Subcutaneous abdominal adipose tissue (tissue), 5 donors: ENCODE data around the gene CELSR1.
A peak's percentile ranks its signal among the peaks of the same experiment; 100 is the strongest.

Source experiments
- H3K27ac ChIP-seq: one replicate; pipeline ENCODE4 v1.7.0; 2013; ENCODE audit warnings: low read depth, mild to moderate bottlenecking, inconsistent platforms, low read length, moderate library complexity
- H3K27me3 ChIP-seq, 5 donors: one replicate each; pipeline ENCODE4 v1.7.0; 2013; ENCODE audit warnings: low read length in 5 of 5, inconsistent platforms in 1 of 5; ENCODE audit not compliant: control insufficient read depth in 5 of 5, insufficient read depth in 4 of 5
- H3K36me3 ChIP-seq, 5 donors: one replicate each; pipeline ENCODE4 v1.7.0; 2013; ENCODE audit warnings: low read length in 5 of 5; ENCODE audit not compliant: control insufficient read depth in 5 of 5, insufficient read depth in 5 of 5
- H3K4me1 ChIP-seq, 5 donors: one replicate each; pipeline ENCODE4 v1.7.0; 2013; ENCODE audit warnings: low read length in 5 of 5, mild to moderate bottlenecking in 3 of 5, moderate library complexity in 1 of 5; ENCODE audit not compliant: control insufficient read depth in 5 of 5, insufficient read depth in 5 of 5
- H3K4me3 ChIP-seq, 5 donors: one replicate each; pipeline ENCODE4 v1.7.0; 2013; ENCODE audit warnings: low read length in 5 of 5, low read depth in 1 of 5
- H3K9ac ChIP-seq, 5 donors: one replicate each; pipeline ENCODE4 v1.7.0; 2013; ENCODE audit warnings: low read length in 5 of 5, mild to moderate bottlenecking in 4 of 5, moderate library complexity in 3 of 5
- H3K9me3 ChIP-seq, 5 donors: one replicate each; pipeline ENCODE4 v1.7.0; 2013; ENCODE audit warnings: low read length in 5 of 5; ENCODE audit not compliant: control insufficient read depth in 5 of 5
- donor health status: healthy.
- donor health status: healthy.
- donor health status: healthy.
- donor health status: healthy.
- donor health status: healthy.

The CELSR1 gene

DNA sequence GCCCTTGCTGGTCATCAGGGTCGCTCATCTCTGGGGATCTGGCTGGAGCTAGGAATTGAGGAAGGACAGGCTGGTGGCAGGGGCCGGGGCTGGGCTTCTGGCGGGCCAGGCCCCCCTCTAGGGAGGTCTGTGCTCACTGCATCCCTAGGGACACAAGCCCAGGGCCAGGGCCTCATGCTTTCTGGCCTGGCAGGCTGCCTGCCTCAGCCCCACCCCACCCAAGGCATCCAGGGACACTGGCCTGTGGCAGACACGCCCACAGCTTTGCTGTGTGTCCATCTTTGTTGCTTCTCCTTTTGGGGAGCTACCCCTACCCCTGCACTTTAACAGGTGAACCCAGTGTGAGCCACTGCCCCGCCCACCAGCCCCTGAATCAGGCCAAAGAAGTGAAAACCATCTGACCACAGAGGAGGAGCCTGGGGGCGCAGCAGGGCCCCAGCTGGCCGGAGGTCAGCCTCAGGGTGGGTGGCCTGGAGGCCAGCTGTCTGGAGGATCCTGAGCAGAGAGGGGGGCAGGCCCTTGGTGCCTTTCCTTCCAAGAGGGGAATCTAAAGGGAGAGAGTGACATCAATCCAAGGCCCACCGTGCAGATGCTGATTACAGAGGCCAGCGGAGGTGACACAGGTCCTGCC lies 26.8 kb upstream of the CELSR1 start:
- H3K9me3 ChIP-seq, result no peaks in the 10 kb centered on the region
- no peaks in the 10 kb centered on the region for H3K36me3 ChIP-seq
- H3K4me3 ChIP-seq, result no peak overlapping the region
- no peaks in the 10 kb centered on the region for H3K27me3 ChIP-seq
- H3K4me1 ChIP-seq, result peaks cover 1 to 23% (median 11%) of the 10 kb centered on the region in 5 donors
- H3K9ac ChIP-seq, result peak overlapping the region in 1 of 5 donors; percentile 47
- no peak overlapping the region for H3K27ac ChIP-seq

DNA sequence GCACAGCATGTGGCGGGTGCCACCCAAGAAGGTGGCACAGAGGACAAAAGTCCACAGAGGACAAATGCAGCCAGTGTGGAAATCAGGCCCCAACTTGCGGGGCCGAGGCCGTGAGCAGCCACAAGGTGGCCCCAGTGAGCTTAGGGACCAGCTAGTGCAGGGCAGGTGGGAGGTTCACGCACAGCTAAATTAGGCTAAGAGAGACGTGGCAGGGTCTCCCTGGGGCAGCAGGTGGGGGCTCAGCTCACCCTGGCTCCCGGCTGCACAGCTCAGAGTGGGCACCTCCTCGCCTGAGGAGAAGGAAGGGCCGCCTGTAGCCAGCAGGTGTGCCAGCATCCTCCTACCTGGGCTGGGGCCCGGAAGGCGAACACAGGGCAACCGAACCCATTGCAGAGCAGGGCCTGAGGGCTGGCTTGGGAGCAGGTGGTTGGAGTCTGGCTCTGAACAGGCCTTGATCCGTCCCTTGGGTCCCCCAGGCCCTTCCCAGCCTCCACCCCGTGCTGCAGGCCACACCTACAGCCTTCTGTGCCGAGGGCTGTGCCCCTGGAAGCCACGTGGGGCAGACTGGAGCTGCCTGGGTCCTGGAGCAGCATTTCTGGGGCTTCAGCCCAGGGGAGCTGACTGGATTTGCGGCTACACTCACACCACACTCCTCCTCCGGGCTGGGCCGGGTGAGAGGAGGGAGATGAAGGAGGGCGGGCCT lies 26.1 kb upstream of the CELSR1 start:
- no peaks in the 10 kb centered on the region for H3K36me3 ChIP-seq
- peak overlapping the region in 1 of 5 donors; percentile 47 for H3K9ac ChIP-seq
- no peaks in the 10 kb centered on the region for H3K9me3 ChIP-seq
- no peaks in the 10 kb centered on the region for H3K27me3 ChIP-seq
- H3K4me3 ChIP-seq, result peak overlapping the region in 2 of 5 donors; percentile 29 to 40
- H3K27ac ChIP-seq, result no peak overlapping the region
- peaks cover 1 to 23% (median 11%) of the 10 kb centered on the region in 5 donors for H3K4me1 ChIP-seq

DNA sequence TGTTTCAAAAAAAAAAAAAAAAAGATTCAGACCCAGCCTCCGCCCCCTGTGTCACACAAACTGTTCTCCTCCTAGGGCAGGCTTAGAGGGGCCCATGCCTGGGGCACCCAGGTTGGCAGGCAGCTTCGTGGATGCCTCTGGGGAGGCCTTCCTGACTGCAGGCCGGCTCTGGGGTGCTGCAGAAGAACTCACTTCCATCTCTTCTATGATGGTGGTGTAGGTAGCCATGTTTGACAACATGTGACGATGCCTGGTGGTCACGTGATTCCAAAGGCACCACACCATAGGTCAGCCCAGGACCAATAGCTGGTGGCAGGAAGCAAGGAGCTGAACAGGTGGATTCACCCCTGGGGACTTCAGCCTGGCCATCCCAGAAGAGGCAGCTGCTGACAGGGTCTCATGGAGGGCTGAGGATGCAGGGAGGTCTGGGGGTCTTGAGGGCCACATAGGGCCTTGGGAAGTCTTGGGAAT lies 24.1 kb upstream of the CELSR1 start:
- no peaks in the 10 kb centered on the region for H3K36me3 ChIP-seq
- peaks cover 1 to 23% (median 11%) of the 10 kb centered on the region in 5 donors for H3K4me1 ChIP-seq
- no peaks in the 10 kb centered on the region for H3K27me3 ChIP-seq
- H3K9me3 ChIP-seq, result peaks cover 0 to 8% (median 6%) of the 10 kb centered on the region in 5 donors
- no peak overlapping the region for H3K27ac ChIP-seq
- no peak overlapping the region for H3K9ac ChIP-seq
- no peak overlapping the region for H3K4me3 ChIP-seq

DNA sequence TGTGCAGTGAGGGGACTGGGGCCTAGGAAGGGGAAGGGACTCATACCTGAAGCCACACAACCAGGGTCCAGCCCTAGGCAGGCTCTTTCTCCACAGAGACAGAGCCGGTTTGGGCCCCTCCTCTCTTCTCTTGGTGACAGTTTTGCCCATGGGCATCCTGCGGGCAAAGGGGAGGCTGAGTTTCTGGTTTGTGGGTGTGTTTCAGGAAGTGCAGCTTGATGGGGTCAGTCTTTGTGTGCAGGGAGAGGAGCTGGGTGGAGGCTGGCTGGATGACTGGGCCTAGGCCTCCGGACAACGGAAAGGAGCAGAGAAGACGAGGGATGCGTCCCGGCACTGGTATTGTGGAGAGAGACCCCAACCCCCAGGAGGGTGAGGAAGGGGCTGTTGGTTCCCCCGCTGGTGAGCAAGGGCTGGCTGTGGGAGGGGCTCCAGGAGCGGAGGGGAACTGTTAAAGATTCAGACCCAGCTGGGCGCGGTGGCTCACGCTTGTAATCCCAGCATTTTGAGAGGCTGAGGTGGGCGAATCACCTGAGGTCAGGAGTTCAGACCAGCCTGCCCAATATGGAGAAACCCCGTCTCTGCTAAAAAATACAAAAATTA lies 23.4 kb upstream of the CELSR1 start:
- H3K4me1 ChIP-seq, result peaks cover 1 to 23% (median 11%) of the 10 kb centered on the region in 5 donors
- no peak overlapping the region for H3K27ac ChIP-seq
- no peaks in the 10 kb centered on the region for H3K27me3 ChIP-seq
- no peak overlapping the region for H3K4me3 ChIP-seq
- H3K36me3 ChIP-seq, result no peaks in the 10 kb centered on the region
- H3K9me3 ChIP-seq, result peaks cover 0 to 8% (median 6%) of the 10 kb centered on the region in 5 donors
- H3K9ac ChIP-seq, result no peak overlapping the region

DNA sequence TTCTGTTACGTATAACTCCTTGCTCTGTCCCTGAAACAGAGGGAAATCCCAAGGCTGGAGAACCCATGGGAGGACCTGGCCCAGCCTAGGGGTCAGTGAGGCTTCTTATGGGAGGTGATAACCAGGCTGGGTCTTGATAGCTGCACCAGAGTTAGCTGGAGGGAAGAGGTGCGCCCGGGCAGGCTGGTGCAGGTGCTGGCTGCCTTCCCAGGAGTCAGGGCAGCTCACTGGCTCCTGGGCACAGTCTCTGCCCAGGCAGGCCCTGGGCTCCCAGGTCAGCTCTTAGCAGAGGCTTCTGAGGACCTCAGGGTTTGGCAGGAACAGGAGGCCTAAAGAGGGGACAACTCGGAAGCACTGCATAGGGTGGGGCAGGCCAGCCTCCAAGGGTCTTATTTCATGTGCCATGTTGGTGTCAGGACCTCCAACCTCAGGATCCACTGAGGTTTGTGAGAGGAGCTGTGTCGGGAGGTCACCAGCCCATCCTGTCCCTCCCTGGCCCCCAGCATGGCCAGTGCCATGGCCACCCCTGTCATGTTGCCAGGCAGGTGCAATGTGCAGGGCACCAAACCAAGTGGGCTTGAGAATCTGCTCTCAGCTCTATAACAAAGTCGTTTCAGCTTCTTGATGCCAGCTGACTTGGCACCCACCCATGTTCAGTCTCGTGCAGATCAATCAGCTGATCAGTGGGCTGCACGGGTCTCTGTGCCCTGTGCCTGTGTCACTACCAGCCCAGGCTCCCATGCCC lies 20.5 kb upstream of the CELSR1 start:
- Histone ChIP-seq H3K9me3 (peaks cover 0 to 12% (median 9%) of the 10 kb centered on the region in 5 donors), H3K9ac (no peak overlapping the region), H3K36me3 (no peaks in the 10 kb centered on the region), H3K4me3 (no peak overlapping the region), H3K27me3 (no peaks in the 10 kb centered on the region), H3K4me1 (peaks cover 0 to 10% (median 0%) of the 10 kb centered on the region in 5 donors), H3K27ac (no peak overlapping the region)

DNA sequence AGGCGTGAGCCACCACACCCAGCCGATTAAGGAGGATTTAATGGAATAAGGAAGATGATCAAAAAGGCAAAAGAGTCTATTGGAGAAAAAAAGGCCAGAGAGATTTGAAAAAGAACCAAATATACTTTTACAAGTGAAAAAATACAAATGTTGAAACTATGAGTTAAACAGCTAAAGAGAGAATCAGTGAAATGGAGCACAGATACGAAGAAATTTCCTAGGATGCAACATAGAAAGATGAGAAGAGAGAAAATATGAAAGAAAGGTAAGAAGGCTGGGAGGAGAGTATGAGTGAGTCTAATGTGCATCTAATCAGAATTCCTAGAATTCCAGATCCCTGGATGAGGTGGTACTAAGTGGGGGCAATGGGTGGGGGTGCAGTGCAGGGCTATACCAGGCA lies 19.4 kb upstream of the CELSR1 start:
- Histone ChIP-seq H3K27ac (no peak overlapping the region), H3K4me3 (peak overlapping the region in 1 of 5 donors; percentile 25), H3K4me1 (peaks cover 0 to 3% (median 0%) of the 10 kb centered on the region in 5 donors), H3K9me3 (peaks cover 2 to 20% (median 17%) of the 10 kb centered on the region in 5 donors), H3K27me3 (no peaks in the 10 kb centered on the region), H3K36me3 (no peaks in the 10 kb centered on the region), H3K9ac (no peak overlapping the region)

DNA sequence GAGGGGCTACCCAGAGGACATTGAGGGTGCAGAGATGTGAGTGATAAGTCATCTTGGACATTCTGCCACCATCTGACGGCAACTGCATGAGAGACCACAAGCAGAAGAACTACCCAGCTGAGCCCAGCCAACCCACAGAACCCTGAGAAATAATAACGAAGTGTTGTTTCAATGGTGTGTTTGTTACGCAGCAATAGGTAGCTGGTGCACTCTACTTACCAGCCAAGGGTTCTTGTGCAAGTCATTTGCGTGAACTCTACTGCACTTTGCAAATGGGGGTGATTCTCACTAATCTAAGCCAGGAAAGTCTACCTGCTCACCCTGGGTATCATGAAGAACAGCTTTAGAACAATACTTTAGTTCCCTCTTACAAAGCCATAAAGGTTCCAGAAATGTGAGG lies 15.8 kb upstream of the CELSR1 start:
- Histone ChIP-seq H3K36me3 (no peaks in the 10 kb centered on the region), H3K9me3 (peaks cover 2 to 20% (median 17%) of the 10 kb centered on the region in 5 donors), H3K27ac (no peak overlapping the region), H3K27me3 (no peaks in the 10 kb centered on the region), H3K4me3 (no peak overlapping the region), H3K4me1 (peaks cover 0 to 15% (median 12%) of the 10 kb centered on the region in 5 donors), H3K9ac (no peak overlapping the region)

DNA sequence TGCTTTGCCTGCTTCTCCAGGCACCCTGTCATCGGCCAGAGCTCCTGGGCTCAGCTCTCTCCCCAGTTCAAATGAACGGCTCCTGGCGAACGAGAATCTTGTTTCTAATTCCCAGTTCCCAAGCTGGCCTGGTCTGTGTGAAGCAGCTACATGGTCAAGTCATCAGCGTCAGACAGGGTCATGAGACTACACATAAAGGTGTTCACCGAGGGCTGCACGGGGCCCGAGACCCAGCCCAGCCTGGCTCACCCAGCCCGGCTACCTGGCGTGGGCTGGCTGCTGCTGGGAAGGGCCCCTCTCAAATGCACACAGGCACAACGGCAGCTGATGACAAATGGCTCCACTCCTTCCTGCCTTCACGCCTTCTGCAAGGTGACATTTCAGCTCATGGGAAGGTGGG lies 14.6 kb upstream of the CELSR1 start:
- H3K9me3 ChIP-seq, result peaks cover 2 to 17% (median 14%) of the 10 kb centered on the region in 5 donors
- H3K27ac ChIP-seq, result no peak overlapping the region
- no peak overlapping the region for H3K9ac ChIP-seq
- H3K27me3 ChIP-seq, result no peaks in the 10 kb centered on the region
- no peak overlapping the region for H3K4me3 ChIP-seq
- H3K36me3 ChIP-seq, result no peaks in the 10 kb centered on the region
- peaks cover 8 to 27% (median 22%) of the 10 kb centered on the region in 5 donors for H3K4me1 ChIP-seq

DNA sequence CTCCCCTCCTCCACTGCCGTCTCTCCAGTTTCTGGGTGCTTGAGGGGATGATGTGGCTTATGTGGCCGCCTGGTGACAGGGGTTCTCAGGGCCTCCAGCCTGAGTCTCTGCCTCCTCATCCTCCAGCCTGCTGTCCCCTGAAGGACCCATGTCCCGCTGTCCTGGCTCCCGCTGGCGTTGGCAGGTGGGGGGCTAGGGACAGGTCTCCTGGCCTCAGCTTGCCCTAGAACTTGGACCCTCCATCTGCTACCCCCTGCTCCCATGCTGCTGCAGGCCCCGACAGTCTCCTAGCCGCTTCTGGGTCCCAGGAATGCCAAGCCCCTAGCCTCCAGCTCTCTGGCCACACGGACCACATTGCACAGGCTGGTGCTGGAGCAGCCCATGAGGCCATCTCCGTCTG lies 13.9 kb upstream of the CELSR1 start:
- H3K27ac ChIP-seq, result no peak overlapping the region
- no peak overlapping the region for H3K9ac ChIP-seq
- H3K4me1 ChIP-seq, result peaks cover 12 to 34% (median 28%) of the 10 kb centered on the region in 5 donors
- no peaks in the 10 kb centered on the region for H3K27me3 ChIP-seq
- peaks cover 2 to 13% (median 11%) of the 10 kb centered on the region in 5 donors for H3K9me3 ChIP-seq
- H3K4me3 ChIP-seq, result no peak overlapping the region
- H3K36me3 ChIP-seq, result no peaks in the 10 kb centered on the region
